Upper lobe of left lung (tissue), 6 donors: ENCODE measurements around the gene SLC40A1. TPM values are rescaled to one million over a fixed set of nuclear protein-coding genes. Genes with fewer than 3 reads are reported as not detected.
A peak's percentile ranks its signal among the peaks of the same experiment; 100 is the strongest.

Experiments used
- ATAC-seq, 2 donors: fragments of 200-7000 bp; cut with Tn5 transposase; one replicate each; pipeline ENCODE4 v1.9.1; 2022; ENCODE audit warnings: mild to moderate bottlenecking in 2 of 2, moderate library complexity in 2 of 2; ENCODE audit not compliant: low FRiP score in 2 of 2
- DNase-seq, 2 donors: peaks; one replicate each; pipeline ENCODE4 v3.0.0-alpha.2; 2019 to 2020
- H3K27ac ChIP-seq, 4 donors: fragments of 200-600 bp; sonication (generic); one replicate each; pipeline ENCODE4 v1.5.1; 2016 to 2019
- H3K27me3 ChIP-seq, 4 donors: fragments of 200-600 bp; sonication (generic); one replicate each; pipeline ENCODE4 v1.5.1; 2017 to 2019
- H3K36me3 ChIP-seq, 4 donors: fragments of 200-600 bp; sonication (generic); one replicate each; pipeline ENCODE4 v1.5.1; 2016 to 2019
- H3K4me1 ChIP-seq, 4 donors: fragments of 200-600 bp; sonication (generic); one replicate each; pipeline ENCODE4 v1.5.1; 2018 to 2019
- H3K4me3 ChIP-seq, 4 donors: fragments of 200-600 bp; sonication (generic); one replicate each; pipeline ENCODE4 v1.5.1; 2017 to 2019; ENCODE audit warnings: mild to moderate bottlenecking in 2 of 4, moderate library complexity in 1 of 4
- H3K9me3 ChIP-seq, 4 donors: fragments of 200-600 bp; sonication (generic); one replicate each; pipeline ENCODE4 v1.5.1; 2018 to 2019
- EP300 ChIP-seq, 4 donors: sonication (generic); formaldehyde crosslinking; IDR thresholded peaks; one replicate each; pipeline ENCODE4 v1.5.1; 2017; ENCODE audit warnings: antibody characterized with exemption in 4 of 4, control low read depth in 2 of 4
- POLR2A ChIP-seq, 4 donors: fragments of 450-650 bp; IDR thresholded peaks; one replicate each; pipeline ENCODE4 v1.5.1; 2016 to 2017; ENCODE audit warnings: antibody characterized with exemption in 4 of 4, mild to moderate bottlenecking in 2 of 4
- POLR2AphosphoS5 ChIP-seq, 2 donors: sonication (generic); formaldehyde crosslinking; IDR thresholded peaks; one replicate each; pipeline ENCODE4 v1.5.1; 2017; ENCODE audit warnings: antibody characterized with exemption in 2 of 2
- WGBS, 2 donors: methylation state at CpG; one replicate each; pipeline ENCODE4 v1.1.5; 2017 to 2018; 5-methylcytosine and 5-hydroxymethylcytosine counted together
- total RNA-seq, 6 donors: library from RNA; depleted of rRNA in 4 of 6; stranded (reverse); fragments of >200 nt in 4 of 6; gene quantifications; one replicate each; pipeline versions ENCODE4 v1.1.0 to v1.2.1, GENCODE V29; 2016 to 2021
- TF ChIP-seq, protein P1 (sequence below), 6 experiments: fragments of 450-650 bp in 4 of 6; fragments of 200-600 bp in 2 of 6; sonication (generic) in 2 of 6; IDR thresholded peaks; one replicate each; pipeline ENCODE4 v1.5.1; 2016 to 2019; ENCODE audit warnings: antibody characterized with exemption in 6 of 6
- donor health status: DM: no; HTN: no; CAD: no; lungs with moderate emphysema.
- donor health status: DM: no; HTN: yes; CAD: no; lungs with severe emphysema.

SLC40A1 gene
- total RNA-seq, 6 donors from 2014 or later, result 67.4 to 154 (median 131) TPM

DNA sequence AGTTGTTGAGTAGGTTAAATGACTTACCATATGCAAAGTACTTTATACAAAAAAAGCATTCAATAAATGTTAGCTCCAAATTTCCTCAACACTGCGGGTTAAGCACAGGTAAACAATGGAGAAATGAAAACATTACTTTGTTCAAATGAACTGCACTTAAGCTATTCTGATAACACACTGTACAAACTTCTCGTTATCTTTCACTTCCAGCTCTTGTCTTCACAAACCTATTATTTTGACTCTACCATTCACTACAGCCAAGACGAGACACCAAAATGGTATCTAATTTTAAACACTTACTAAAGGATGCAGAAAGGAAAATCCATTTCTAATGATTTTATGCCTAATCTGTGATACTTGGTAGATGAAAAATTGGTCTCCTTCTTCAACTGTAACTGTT, 43.8 kb downstream of the SLC40A1 start:
- H3K27me3 ChIP-seq, result no peaks in the 10 kb centered on the region
- H3K27ac ChIP-seq, result no peak overlapping the region
- no peak for DNase-seq
- H3K9me3 ChIP-seq, result no peaks in the 10 kb centered on the region
- 61 to 69% methylated on average over 3 of the region's 3 CpGs for WGBS, 2 donors
- no peak overlapping the region for H3K4me3 ChIP-seq
- no peak for TF ChIP-seq EP300 (IDR thresholded peaks at IDR 0.05)
- no peak for TF ChIP-seq POLR2AphosphoS5 (IDR thresholded peaks at IDR 0.05)
- TF ChIP-seq POLR2A (IDR thresholded peaks at IDR 0.05), result no peak
- TF ChIP-seq, protein P1, sequence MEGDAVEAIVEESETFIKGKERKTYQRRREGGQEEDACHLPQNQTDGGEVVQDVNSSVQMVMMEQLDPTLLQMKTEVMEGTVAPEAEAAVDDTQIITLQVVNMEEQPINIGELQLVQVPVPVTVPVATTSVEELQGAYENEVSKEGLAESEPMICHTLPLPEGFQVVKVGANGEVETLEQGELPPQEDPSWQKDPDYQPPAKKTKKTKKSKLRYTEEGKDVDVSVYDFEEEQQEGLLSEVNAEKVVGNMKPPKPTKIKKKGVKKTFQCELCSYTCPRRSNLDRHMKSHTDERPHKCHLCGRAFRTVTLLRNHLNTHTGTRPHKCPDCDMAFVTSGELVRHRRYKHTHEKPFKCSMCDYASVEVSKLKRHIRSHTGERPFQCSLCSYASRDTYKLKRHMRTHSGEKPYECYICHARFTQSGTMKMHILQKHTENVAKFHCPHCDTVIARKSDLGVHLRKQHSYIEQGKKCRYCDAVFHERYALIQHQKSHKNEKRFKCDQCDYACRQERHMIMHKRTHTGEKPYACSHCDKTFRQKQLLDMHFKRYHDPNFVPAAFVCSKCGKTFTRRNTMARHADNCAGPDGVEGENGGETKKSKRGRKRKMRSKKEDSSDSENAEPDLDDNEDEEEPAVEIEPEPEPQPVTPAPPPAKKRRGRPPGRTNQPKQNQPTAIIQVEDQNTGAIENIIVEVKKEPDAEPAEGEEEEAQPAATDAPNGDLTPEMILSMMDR (IDR thresholded peaks at IDR 0.05), result no peak
- no peak for ATAC-seq
- no peaks in the 10 kb centered on the region for H3K4me1 ChIP-seq
- H3K36me3 ChIP-seq, result no peaks in the 10 kb centered on the region

DNA sequence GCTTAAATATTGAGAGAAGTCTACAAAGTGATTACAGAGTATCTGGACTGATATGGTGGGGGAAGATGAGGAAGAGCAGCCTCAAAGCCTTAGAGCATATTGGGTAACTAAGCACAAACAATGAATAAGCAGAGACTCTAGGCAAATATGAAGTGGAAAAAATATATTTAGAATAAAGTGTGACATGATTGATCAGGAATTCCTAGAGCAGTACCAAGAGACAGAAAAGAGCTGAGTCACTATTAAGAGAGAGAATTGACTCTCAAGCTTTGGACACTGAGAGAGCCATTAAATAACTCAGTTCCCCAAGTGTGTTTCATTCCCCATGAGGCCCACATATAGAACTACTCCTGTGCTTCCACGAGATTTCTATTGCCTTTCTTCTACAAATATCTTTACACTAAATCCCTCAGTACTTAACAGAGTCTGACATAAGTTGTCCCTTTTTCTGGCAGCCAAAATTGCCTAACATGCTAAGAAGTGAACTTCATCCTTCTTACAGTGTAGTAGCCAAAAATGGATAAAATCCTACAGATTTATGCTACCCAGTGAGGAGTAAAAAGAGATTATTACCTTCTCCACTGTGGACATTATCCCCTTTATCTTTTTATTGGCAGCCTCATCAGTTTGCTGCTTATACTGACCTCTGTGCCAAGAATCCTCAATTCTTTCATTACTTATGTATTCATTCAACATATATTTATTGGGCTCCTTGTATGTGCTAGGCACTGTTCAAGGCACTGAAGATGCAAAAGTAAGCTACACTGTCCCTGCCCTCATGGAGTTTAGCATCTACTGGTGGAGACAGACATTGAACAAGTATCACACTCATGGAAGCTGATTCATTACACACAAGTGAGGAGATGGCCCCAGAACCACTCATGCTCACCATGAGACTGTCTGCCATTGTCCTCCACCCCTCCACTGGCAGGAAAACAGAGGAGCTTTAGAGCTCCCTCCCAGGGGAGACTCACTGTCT, 45.4 kb downstream of the SLC40A1 start:
- Histone ChIP-seq H3K36me3 (no peaks in the 10 kb centered on the region), H3K27me3 (no peaks in the 10 kb centered on the region), H3K4me3 (no peak overlapping the region), H3K4me1 (no peaks in the 10 kb centered on the region), H3K9me3 (no peaks in the 10 kb centered on the region), H3K27ac (peak overlapping the region in 1 of 4 donors; percentile 7)
- ATAC-seq (peak; percentile 15 to 77), DNase-seq (no peak)
- 63 to 74% methylated on average over 1 of the region's 1 CpG for WGBS, 2 donors
- TF ChIP-seq, protein P1 (IDR thresholded peaks at IDR 0.05), result no peak
- TF ChIP-seq POLR2AphosphoS5 (IDR thresholded peaks at IDR 0.05) (no peak), EP300 (IDR thresholded peaks at IDR 0.05) (no peak), POLR2A (IDR thresholded peaks at IDR 0.05) (no peak)

DNA sequence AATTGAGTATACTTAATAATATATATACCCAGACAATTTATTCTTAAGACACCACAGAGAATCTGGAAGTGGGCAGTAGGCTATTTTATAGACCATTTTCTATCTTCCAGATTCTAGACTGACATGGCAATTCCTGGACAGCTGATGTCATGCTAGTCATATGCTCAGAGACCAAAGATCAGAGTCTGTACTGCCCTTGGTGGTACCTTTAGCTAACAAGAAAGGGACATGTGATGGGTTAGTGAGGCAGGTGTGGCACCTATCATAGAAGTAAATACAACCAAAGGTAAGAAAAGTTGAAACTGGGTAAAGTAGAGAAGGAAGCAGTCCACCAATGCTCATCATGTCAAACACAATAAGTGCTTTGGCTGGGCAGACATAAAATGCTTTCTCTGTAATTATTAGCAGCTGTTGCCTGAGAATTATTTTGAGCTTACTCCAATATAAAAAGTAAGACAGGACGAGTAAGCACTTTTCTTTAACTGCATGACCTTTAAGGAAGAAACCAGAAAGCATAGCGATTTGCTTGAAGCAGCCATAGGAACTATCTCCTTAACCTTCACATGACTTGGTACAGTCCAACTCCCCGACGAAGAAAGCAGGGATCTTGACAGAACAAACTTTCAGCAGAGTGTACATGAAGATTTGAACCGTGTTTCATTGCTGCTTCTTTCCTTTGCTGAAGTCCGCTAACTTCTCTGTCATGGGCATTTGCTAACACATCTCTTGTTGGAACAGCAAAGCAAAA, 47.1 kb downstream of the SLC40A1 start:
- no peaks in the 10 kb centered on the region for H3K4me1 ChIP-seq
- WGBS, 2 donors, result 75 to 76% methylated on average over 6 of the region's 6 CpGs
- no peaks in the 10 kb centered on the region for H3K9me3 ChIP-seq
- TF ChIP-seq EP300 (IDR thresholded peaks at IDR 0.05) (no peak), POLR2AphosphoS5 (IDR thresholded peaks at IDR 0.05) (no peak), POLR2A (IDR thresholded peaks at IDR 0.05) (no peak)
- TF ChIP-seq, protein P1 (IDR thresholded peaks at IDR 0.05), result no peak
- H3K27ac ChIP-seq, result no peak overlapping the region
- no peaks in the 10 kb centered on the region for H3K36me3 ChIP-seq
- H3K4me3 ChIP-seq, result no peak overlapping the region
- ATAC-seq, result peak in 1 of 2 donors; percentile 12
- no peaks in the 10 kb centered on the region for H3K27me3 ChIP-seq
- DNase-seq, result no peak

DNA sequence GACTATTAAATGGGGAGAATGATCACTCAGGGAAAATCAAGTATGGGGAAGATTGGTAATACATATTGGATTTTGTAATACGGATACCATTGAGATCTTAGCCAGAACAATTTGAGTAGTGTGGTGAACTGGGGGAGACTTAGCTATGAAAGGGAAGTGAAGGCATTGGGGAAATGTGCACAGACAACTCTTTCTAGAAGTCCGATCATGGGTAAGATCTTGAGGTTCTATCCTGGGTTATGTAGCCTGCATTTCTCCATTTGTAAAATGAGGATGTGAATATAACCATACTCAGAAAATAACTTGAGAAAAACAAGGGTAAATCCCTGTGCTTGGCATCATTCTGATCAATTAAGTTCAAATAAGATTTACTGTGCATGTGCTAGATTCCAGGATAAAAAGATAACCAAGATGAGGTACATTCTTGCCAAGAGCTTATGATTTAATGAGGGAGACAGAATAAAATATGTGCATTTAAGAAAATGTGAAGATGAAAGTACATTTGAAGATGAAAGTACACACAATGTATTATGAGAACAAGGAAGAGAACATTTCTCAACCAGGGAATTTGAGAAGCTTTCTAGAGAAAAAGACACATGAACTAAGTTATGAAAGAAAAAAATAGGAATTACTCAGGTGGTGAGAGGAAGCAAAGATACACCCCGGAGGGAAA, 49.5 kb downstream of the SLC40A1 start:
- 81 to 89% methylated on average over 3 of the region's 3 CpGs for WGBS, 2 donors
- no peaks in the 10 kb centered on the region for H3K36me3 ChIP-seq
- TF ChIP-seq POLR2AphosphoS5 (IDR thresholded peaks at IDR 0.05) (no peak), EP300 (IDR thresholded peaks at IDR 0.05) (no peak), POLR2A (IDR thresholded peaks at IDR 0.05) (no peak)
- TF ChIP-seq, protein P1 (IDR thresholded peaks at IDR 0.05), result no peak

More for the DNA sequence above, 49.5 kb downstream of the SLC40A1 start:
- peak in 1 of 2 donors; percentile 34 for ATAC-seq
- Histone ChIP-seq H3K27ac (no peak overlapping the region), H3K4me3 (no peak overlapping the region), H3K27me3 (no peaks in the 10 kb centered on the region), H3K4me1 (peaks cover 0 to 3% (median 0%) of the 10 kb centered on the region in 4 donors), H3K9me3 (no peaks in the 10 kb centered on the region)
- no peak for DNase-seq
